DOHH2 (cell line): ENCODE measurements around the gene PKD1.

ENCODE experiments used
- EZH2phosphoT487 ChIP-seq: fragments of 200-600 bp; sonication (generic); IDR thresholded peaks from 2 replicates; pipeline ENCODE4 v1.6.1; 2017; ENCODE audit warnings: borderline replicate concordance, mild to moderate bottlenecking, antibody characterized with exemption, low read length, moderate library complexity, mixed read lengths
- TF ChIP-seq, protein P1 (sequence below): fragments of 200-600 bp; sonication (generic); IDR thresholded peaks from one replicate; pipeline ENCODE4 v1.5.1; 2014; ENCODE audit warnings: antibody characterized with exemption, mild to moderate bottlenecking, low read depth, low read length; ENCODE audit not compliant: poor library complexity, severe bottlenecking

DNA sequence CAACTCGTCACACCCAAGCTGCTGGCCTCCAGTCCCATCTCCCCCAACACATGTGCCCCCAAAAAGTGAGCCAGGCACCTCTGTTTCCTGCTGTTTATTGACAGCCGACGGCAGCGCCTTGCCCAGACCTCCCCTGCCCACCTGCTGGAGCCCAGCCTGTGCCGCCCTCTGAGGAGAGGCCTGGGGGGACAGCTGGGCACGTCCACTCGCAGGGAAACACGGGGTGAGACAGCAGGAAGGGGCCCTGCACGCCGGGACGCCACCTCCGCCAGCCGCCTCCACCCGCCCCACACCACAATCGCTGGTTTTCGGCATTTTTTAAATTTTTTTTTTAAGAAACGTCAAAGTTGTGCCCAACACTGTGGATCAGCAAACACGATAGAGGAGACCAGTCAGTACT lies 41.4 kb upstream of the PKD1 start:
- TF ChIP-seq, protein P1, sequence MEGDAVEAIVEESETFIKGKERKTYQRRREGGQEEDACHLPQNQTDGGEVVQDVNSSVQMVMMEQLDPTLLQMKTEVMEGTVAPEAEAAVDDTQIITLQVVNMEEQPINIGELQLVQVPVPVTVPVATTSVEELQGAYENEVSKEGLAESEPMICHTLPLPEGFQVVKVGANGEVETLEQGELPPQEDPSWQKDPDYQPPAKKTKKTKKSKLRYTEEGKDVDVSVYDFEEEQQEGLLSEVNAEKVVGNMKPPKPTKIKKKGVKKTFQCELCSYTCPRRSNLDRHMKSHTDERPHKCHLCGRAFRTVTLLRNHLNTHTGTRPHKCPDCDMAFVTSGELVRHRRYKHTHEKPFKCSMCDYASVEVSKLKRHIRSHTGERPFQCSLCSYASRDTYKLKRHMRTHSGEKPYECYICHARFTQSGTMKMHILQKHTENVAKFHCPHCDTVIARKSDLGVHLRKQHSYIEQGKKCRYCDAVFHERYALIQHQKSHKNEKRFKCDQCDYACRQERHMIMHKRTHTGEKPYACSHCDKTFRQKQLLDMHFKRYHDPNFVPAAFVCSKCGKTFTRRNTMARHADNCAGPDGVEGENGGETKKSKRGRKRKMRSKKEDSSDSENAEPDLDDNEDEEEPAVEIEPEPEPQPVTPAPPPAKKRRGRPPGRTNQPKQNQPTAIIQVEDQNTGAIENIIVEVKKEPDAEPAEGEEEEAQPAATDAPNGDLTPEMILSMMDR, result no peak
- no peak for TF ChIP-seq EZH2phosphoT487
